Panc1 (cell line): Measurements from ENCODE around the gene SLC6A17. TPM values are rescaled to one million over a fixed set of nuclear protein-coding genes. Genes with fewer than 3 reads are reported as not detected.

Experiments used
- ATAC-seq: fragments of 200-7000 bp; cut with Tn5 transposase; 2 replicates; pipeline ENCODE4 v1.9.1; 2020; ENCODE audit warnings: mild to moderate bottlenecking, moderate library complexity
- BruUV-seq: library from RNA; stranded (reverse); fragments of 400-500 nt; replicated peaks from 2 replicates; lab custom pipeline; 2021; lab: Mats Ljungman, UMichigan
- CTCF ChIA-PET: fragments of 300-600 bp; sonication (Branson Sonifier 250); formaldehyde crosslinking; loops from one replicate; lab custom pipeline; 2022; ENCODE audit warnings: antibody characterized with exemption; lab: Charles Lee
- POLR2A ChIA-PET: fragments of 300-600 bp; sonication (Branson Sonifier 250); formaldehyde crosslinking; loops from one replicate; lab custom pipeline; 2022; ENCODE audit warnings: antibody characterized with exemption; lab: Charles Lee
- DNase-seq: peaks from one replicate; pipeline ENCODE4 v3.0.0-alpha.2; 2010; ENCODE audit warnings: low read depth, low spot score
- H3K27ac ChIP-seq: 2 replicates; pipeline ENCODE4 v1.5.1; 2011; ENCODE audit warnings: mild to moderate bottlenecking, low read length, inconsistent platforms
- H3K27me3 ChIP-seq: fragments of 200-500 bp; sonication (Bioruptor generic); 2 replicates; pipeline ENCODE4 v1.6.0; 2014; ENCODE audit warnings: low read length, inconsistent platforms; ENCODE audit not compliant: control insufficient read depth, insufficient read depth
- H3K36me3 ChIP-seq: fragments of 200-500 bp; sonication (Bioruptor generic); 2 replicates; pipeline ENCODE4 v1.5.1; 2014; ENCODE audit warnings: inconsistent platforms, mild to moderate bottlenecking, low read length, moderate library complexity; ENCODE audit not compliant: control insufficient read depth, insufficient read depth
- H3K4me1 ChIP-seq: 2 replicates; pipeline ENCODE4 v1.5.1; 2011; ENCODE audit warnings: inconsistent platforms, mild to moderate bottlenecking, low read length, moderate library complexity; ENCODE audit not compliant: control insufficient read depth, insufficient read depth
- H3K4me3 ChIP-seq, 2 experiments: 2 replicates each; pipeline ENCODE4 v1.5.1; 2011 to 2012; ENCODE audit warnings: low read depth in 2 of 2, low read length in 2 of 2, mild to moderate bottlenecking in 2 of 2, inconsistent platforms in 1 of 2, moderate library complexity in 1 of 2
- H3K9me3 ChIP-seq: fragments of 200-500 bp; sonication (Bioruptor generic); 2 replicates; pipeline ENCODE4 v1.5.1; 2014; ENCODE audit warnings: low read depth, mild to moderate bottlenecking, inconsistent platforms, low read length, moderate library complexity; ENCODE audit not compliant: control insufficient read depth, insufficient read depth
- CTCF ChIP-seq: fragments of 450-650 bp; IDR thresholded peaks from 2 replicates; pipeline ENCODE4 v1.5.1; 2017; ENCODE audit warnings: mild to moderate bottlenecking
- POLR2AphosphoS5 ChIP-seq: IDR thresholded peaks from 2 replicates; pipeline ENCODE4 v1.6.1; 2012; ENCODE audit warnings: mild to moderate bottlenecking, low read depth, low read length, moderate library complexity
- REST ChIP-seq, 2 experiments: IDR thresholded peaks; 2 replicates each; pipeline ENCODE4 v1.6.1; 2011 to 2012; ENCODE audit warnings: low read depth in 2 of 2, control low read depth in 1 of 2, low read length in 1 of 2, mild to moderate bottlenecking in 1 of 2, moderate library complexity in 1 of 2; ENCODE audit not compliant: insufficient read depth in 1 of 2
- SIN3A ChIP-seq: IDR thresholded peaks from 2 replicates; pipeline ENCODE4 v1.6.1; 2012; ENCODE audit warnings: low read depth, mild to moderate bottlenecking, low read length, moderate library complexity, borderline replicate concordance; ENCODE audit not compliant: insufficient read depth
- TCF7L2 ChIP-seq: IDR thresholded peaks from 2 replicates; pipeline ENCODE4 v1.6.1; 2011; ENCODE audit warnings: mild to moderate bottlenecking, low read depth, low read length, inconsistent platforms
- in situ Hi-C: cut with HindIII; loops from 2 replicates; pipeline ENCODE4 v1.10.0; 2016; ENCODE audit warnings: low sequenced_read_pairs, low pct_unique_long_range_greater_than_20kb
- intact Hi-C: fragments of 100-400 bp; cut with micrococcal nuclease; formaldehyde crosslinking; loops from one replicate; pipeline ENCODE4 v1.10.0; 2022; ENCODE audit not compliant: unreplicated experiment
- total RNA-seq: library from RNA; stranded (reverse); gene quantifications from one replicate; pipeline ENCODE4 v1.2.1, GENCODE V29; 2021; ENCODE audit not compliant: unreplicated experiment

The SLC6A17 gene
- total RNA-seq, 1 experiment from 2014 or later = 5.7 TPM

- Histone ChIP-seq H3K9me3 (no peaks in the 10 kb centered on the region), H3K27me3 (no peaks in the 10 kb centered on the region), H3K4me1 (peaks cover 4% of the 10 kb centered on the region; the same call in 1 of the 2 replicates), H3K27ac (no peak overlapping the region), H3K36me3 (no peaks in the 10 kb centered on the region), H3K4me3 (no peak overlapping the region)
- DNase-seq (no peak), ATAC-seq (peak; percentile 69)
- POLR2A ChIA-PET = interaction anchor here (0.6 kb wide), 1 partner anchor 110 kb away, joined by 3 read pairs; no protein-coding TSS in a partner anchor
- in situ Hi-C loops = no loop called here
- BruUV-seq = no TSS peak
- intact Hi-C loops = no loop called here
- CTCF ChIA-PET = interaction anchor here (1.3 to 1.7 kb wide), 3 partner anchors 110 to 293 kb away, joined by 3 to 11 read pairs (median 7); no protein-coding TSS in a partner anchor
- TF ChIP-seq POLR2AphosphoS5 (no peak), CTCF (peak; percentile 84)
Measured at GRCh38 chr1:110203021-110203661, 52.8 kb downstream of the SLC6A17 start.

- no peaks in the 10 kb centered on the region for H3K27me3 ChIP-seq
- no peak for TF ChIP-seq REST (IDR thresholded peaks at IDR 0.05; ENCODE audit: insufficient read depth in 1 of 2, low read depth in 2 of 2, low read length in 1 of 2)
- no peak for TF ChIP-seq CTCF
- no peak for TF ChIP-seq TCF7L2
- TF ChIP-seq SIN3A = no peak
- no peak for TF ChIP-seq POLR2AphosphoS5
- CTCF ChIA-PET = no interaction called here
- no peak overlapping the region for H3K4me3 ChIP-seq
- no peak overlapping the region for H3K27ac ChIP-seq
- no peaks in the 10 kb centered on the region for H3K36me3 ChIP-seq
- no peaks in the 10 kb centered on the region for H3K9me3 ChIP-seq
- in situ Hi-C loops = no loop called here
- intact Hi-C loops = no loop called here
- DNase-seq (no peak), ATAC-seq (no peak)
- POLR2A ChIA-PET = no interaction called here
- no TSS peak for BruUV-seq
- H3K4me1 ChIP-seq = peaks cover 11% of the 10 kb centered on the region
Measured at GRCh38 chr1:110205156-110205555, 54.9 kb downstream of the SLC6A17 start.
